NCI-H446 (cell line): Measurements from ENCODE around the gene SEMA4D.

ENCODE experiments used
- DNase-seq, 2 experiments: peaks; one replicate each; lab custom pipeline; 2025; lab: John Stamatoyannopoulos, UW

SEMA4D gene

DNA sequence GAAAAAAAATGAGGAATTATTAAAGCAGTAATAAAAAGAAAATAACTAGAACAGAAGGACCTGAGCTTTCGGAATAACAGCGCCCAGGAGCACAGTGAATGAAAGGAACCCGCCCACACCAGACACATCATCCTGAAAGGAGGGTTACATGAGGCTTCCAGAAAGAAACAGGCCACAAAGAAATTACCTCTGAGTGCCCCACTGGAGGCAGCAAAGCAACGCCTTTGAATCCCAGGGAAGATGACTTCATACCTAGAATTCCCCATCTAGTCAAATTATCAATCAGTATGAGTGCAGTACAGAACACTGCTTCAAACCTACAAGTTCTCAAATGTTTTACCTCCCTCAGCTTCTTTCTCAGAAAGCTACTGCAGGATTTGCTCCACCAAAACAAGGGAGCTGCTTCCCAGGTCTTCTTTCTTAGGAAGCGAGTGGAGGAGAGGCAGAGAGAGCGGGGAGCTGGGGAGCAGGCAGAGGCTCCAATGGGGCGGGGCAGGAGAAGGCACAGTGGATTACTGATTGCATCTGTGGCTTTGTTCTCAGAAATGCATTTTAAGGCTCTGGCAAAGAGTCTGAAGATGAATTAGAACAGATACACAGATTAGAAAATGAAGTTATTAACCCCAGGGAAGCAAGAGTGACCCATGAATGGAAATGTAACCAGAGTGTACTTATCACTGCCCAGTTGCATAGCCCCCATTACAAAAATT is 87.1 kb downstream of the SEMA4D start:
- DNase-seq: no peak

DNA sequence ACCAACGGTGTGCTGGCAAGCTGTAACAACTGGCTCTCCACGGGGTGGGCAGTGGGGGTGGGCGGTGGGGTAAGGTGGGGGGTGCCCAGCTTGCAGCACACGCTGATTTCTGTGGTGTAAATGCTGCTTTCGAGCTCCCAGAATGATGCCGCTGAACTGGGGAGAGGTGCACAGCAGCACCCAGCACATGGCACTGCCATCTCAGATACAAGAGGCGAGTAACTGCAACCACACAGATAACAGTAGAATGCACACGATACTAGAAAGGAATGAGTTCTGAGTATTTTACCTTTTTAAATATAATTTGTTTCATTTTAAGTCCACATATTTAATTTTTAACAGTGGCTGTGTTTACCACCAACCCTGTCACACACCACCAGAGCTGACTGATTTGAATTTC is 87.9 kb downstream of the SEMA4D start:
- no peak for DNase-seq

GRCh38 chr9:89409466-89409865 is 88.4 kb downstream of the SEMA4D start:
- DNase-seq: no peak

- no peak for DNase-seq
These were observed 89.2 kb downstream of the SEMA4D start for GRCh38 chr9:89408628-89409101.

- no peak for DNase-seq
These were observed 90.8 kb downstream of the SEMA4D start for GRCh38 chr9:89407070-89407469.

GRCh38 chr9:89405826-89406225 is 92.1 kb downstream of the SEMA4D start:
- no peak for DNase-seq

- DNase-seq: no peak
These were observed 93.8 kb downstream of the SEMA4D start for GRCh38 chr9:89404074-89404473.

DNA sequence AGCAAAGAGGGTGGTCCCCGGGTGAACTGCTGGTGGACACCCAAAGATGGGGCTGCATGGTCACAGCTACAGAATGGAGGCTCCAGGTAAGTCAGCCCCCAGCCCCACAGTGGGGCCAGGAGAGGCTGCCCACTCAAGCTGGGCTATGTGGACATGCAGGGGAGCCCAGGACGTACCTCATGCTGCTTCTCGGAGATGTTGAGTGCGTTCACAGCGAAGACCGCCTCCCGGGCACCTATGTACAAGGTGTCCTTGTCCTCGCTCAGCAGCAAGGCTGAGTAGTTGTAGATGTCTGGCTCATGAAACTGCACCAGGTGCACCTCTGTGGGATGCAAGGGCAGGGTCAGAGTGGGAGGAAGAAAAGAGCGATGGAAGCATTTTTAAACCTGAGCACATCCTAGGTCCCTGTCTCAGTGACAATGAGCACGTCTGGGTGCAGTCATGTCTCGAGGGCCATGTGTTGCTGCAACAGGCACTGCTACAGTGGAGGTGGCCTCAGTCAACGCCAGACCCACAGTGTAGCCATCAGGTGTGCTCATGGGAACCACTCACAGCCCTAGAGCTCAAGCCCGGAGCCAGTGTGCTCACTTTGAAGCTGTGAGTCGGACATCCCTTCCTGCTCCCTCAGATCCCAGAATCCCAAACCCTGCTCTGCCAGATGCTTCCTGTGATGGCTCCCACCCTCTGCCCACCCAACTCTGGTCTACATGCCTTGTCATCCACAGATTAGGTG is 95.1 kb downstream of the SEMA4D start:
- no peak for DNase-seq

DNA sequence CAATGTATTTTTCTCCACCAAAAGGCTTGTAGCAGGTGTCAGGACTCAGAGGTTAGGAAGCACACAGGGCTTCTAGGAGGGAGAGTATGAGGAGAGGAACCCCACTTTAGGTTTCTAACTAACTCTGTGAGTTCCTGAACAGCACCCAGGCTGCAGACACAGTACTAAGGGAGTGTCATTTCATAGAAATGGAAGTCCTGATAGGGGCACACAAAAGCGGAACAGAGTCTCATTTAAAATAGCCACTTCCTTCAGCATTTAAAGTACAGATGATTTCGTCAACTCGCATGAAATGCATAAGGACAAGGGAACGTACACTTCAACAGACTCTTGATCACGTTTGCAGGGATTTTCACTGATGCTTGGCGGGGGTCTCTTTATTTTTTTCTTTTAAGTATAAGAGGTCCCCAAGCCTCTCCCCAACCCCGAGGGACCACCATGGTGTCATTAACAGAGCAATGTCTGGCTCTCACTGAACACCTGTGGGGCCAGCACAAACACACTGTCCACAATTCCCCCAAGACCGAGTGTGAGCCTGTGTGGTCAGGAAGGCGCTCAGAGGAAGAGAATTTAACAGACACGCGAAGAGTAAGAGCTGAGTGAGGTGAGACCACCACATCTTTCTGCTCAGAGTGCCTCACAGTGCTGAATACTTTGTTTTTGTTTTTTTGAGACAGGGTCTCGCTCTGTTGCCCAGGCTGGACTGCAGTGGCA is 97.4 kb downstream of the SEMA4D start:
- no peak for DNase-seq

GRCh38 chr9:89398621-89399020 is 99.3 kb downstream of the SEMA4D start:
- no peak for DNase-seq

DNA sequence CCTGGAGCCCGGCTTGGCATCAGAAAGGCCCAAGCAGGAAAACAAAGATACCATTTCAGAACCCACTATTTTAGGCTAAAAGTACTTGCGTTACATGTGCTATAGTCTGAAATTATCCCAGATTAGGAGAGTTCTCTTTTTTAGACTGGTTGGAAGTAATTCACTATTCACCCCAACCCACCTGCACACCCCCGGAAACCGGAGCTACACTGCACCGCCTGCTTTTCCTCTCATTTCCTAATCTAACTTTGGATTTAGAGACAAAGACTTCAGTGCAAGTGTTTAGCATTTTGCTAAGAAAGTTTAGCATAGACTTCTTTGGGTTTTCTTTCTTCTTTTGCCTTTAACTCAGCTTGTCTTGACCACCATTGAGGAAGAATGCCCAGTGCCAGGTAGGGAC is 100.4 kb downstream of the SEMA4D start:
- DNase-seq: no peak

DNA sequence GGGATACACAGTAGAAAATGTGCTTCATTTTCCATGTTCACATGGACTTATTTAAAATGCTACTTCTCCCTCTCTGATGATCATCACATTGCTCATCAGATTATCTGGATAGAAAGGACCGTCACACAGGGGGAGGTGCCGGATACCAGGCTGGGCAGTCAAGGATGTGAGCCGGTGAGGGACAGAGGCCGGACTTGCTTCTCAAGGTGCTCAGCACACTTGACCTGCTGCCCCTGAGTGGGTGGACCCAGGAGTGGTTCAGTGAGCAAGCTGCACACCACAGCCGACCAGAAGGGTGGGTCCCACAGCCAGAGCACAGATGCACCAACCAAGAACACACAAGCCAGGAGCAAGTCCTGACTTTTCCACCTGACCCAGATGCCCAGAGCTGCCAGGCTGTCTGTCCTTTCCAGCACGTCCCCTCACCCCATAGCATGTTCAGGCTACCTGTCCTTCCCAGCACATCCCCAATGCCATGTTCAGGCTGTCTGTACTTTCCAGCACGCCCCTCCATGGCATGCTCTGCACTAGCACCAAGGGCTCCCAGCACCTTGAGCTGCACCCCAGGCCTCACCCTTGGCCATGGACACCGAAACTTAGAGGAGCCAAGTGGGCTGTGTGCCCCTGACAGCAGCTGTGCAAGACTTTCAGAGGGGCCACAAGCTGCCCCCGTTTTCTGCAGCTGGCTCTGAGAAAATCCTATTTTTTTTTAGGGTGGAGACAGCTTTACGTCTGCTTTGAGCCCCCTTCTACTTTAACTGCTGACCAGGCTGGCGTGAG is 101.8 kb downstream of the SEMA4D start:
- DNase-seq: no peak

GRCh38 chr9:89394412-89394811 is 103.5 kb downstream of the SEMA4D start:
- no peak for DNase-seq

DNA sequence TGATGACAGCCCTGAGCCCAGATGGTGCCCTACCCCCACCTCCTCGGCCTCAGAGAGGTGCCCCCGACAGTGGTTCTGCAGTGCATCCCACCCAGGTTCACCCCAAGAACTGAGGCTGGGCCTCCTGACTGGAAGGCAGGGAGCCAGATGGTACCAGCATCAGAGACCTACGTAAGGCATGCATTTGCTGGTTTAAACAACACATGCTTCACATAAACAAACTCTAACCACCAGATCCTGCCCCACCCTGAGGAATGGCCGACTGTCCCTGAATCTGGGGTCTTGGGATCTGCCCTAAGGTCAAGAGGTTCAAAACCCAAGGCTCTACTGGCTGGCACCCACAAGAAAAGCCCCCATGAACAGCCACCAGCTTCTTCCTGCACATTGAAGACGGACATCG is 106.3 kb downstream of the SEMA4D start:
- DNase-seq: no peak

GRCh38 chr9:89390578-89391116 is 107.3 kb downstream of the SEMA4D start:
- no peak for DNase-seq

DNA sequence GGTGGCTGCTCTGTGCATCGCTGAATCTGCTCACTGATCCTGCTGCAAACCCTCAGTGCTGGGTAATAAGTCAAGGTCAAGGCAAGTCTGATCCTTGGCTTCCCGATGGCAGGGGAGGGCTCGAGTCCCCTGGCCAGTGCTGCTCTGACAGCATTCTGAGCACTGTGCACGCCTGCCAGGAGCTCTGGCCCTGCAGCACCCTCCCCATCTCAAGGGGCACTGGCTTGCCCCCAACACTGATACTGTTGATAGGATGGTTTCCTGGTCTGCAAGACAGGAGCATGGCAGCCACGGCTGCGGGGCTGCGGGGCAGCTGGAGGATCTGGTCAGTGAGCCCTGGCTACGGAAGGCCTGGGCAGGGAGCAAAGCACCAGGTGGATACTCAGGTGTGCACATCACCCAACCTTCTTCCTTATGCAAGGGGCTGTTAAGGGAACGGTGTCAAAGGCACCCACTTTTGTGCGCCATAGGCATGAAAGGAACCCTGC is 107.8 kb downstream of the SEMA4D start:
- DNase-seq: no peak

DNA sequence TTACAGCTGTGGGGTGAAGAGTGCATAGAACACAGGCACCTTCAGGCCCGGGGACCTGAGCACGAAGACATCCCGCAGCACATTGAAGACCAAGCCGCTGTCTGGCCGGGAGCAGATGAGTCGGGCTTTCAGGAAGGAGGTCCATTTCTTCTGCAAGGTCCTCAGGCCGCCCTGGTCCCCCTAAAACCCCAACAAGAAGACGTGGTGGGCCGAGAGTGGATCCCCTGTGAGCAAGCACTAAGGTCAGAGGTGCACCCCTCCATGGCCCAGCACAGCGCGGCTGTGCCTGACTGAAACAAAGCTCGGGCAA is 109.1 kb downstream of the SEMA4D start:
- DNase-seq: no peak

GRCh38 chr9:89388084-89388867 is 109.6 kb downstream of the SEMA4D start:
- no peak for DNase-seq

DNA sequence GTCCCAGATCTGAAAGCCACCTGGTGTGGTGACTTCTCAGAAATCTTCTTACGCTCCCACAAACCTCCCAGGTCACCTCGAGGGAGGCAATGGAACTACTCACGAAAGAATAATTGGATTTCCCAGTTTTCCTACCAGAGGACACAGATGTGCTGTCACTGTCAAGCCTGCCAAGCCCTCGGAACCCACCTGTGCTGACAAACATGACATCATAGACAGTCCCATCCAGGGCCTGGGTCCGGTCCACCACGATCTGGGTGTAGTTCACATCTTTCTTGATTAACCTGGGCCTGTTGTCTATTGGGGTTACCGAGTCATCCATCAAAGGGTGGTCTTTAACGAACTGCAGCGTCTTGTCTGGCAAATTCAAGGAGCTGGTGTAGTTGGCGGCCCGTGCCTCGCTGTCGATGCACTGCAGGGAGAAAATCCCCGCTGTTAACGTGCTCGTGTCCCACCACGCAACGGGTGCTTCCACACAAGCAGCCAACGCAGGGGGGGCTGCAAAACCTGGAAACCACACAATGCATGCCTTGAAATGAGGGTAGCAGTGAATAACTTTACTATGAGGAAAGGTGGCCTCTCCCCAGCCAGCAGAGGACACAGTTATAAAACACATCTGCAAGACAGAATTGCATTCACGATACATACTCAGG is 110.6 kb downstream of the SEMA4D start:
- DNase-seq: no peak

DNA sequence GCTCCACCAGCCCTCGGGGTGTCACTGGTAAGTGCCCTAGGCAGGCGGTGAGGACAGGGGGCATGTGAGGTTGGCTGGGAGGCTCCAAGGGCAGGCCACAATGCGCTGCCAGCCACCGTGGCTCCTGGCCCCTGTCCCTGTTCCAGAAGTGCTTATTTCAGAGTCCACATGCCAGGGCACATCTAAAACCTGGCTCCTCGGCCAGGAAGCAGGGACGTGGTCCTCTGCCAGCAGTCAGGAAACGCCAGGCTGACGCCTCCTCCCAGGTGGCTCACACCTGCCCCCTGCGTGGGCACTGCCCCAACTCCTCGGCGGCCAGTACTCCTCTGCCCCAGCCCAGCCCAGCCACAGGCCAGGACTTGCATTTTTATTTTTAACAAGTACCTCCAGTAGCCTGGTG is 111.1 kb downstream of the SEMA4D start:
- no peak for DNase-seq

GRCh38 chr9:89386206-89386605 is 111.7 kb downstream of the SEMA4D start:
- DNase-seq: no peak
